IMR-90 (cell line): ENCODE measurements around the gene ATP2B1. TPM values are rescaled to one million over a fixed set of nuclear protein-coding genes. Genes with fewer than 3 reads are reported as not detected.

Source experiments
- ATAC-seq: fragments of 200-7000 bp; cut with Tn5 transposase; 2 replicates; pipeline ENCODE4 v1.9.1; 2020; ENCODE audit warnings: low read depth, mild to moderate bottlenecking, moderate library complexity
- BruUV-seq: library from RNA; stranded (reverse); fragments of 400-500 nt; replicated peaks from 2 replicates; lab custom pipeline; 2021; lab: Mats Ljungman, UMichigan
- CTCF ChIA-PET: fragments of 300-600 bp; formaldehyde crosslinking; extraction: SDS; loops from one replicate; lab custom pipeline; 2021; ENCODE audit warnings: antibody characterized with exemption; lab: Yijun Ruan, JAX
- POLR2A ChIA-PET: fragments of 300-600 bp; sonication (Branson Sonifier 250); formaldehyde crosslinking; loops from one replicate; lab custom pipeline; 2022; ENCODE audit warnings: antibody characterized with exemption; ENCODE audit not compliant: unreplicated experiment; lab: Charles Lee
- DNase-seq: peaks from one replicate; pipeline ENCODE4 v3.0.0; 2013
- H2AFZ ChIP-seq: replicated peaks from 2 replicates; pipeline ENCODE3; 2013; ENCODE audit warnings: low read length, mild to moderate bottlenecking; ENCODE audit not compliant: poor library complexity
- H2AK5ac ChIP-seq: 2 replicates; pipeline ENCODE4 v1.6.1; 2013; ENCODE audit warnings: low read depth, low read length, inconsistent platforms
- H2AK9ac ChIP-seq: replicated peaks from 2 replicates; pipeline ENCODE3; 2013; ENCODE audit warnings: mild to moderate bottlenecking, low read depth, low read length, moderate library complexity; ENCODE audit not compliant: poor library complexity
- H2BK120ac ChIP-seq: 2 replicates; pipeline ENCODE4 v1.6.1; 2013; ENCODE audit warnings: low read depth, low read length, inconsistent platforms
- H2BK15ac ChIP-seq: 3 replicates; pipeline ENCODE4 v1.6.1; 2013; ENCODE audit warnings: low read depth, low read length, inconsistent platforms
- H2BK20ac ChIP-seq: 2 replicates; pipeline ENCODE4 v1.6.1; 2013; ENCODE audit warnings: low read depth, mild to moderate bottlenecking, inconsistent platforms, low read length, moderate library complexity
- H2BK5ac ChIP-seq: 2 replicates; pipeline ENCODE4 v1.6.1; 2013; ENCODE audit warnings: mild to moderate bottlenecking, low read depth, low read length, inconsistent platforms; ENCODE audit not compliant: poor library complexity, severe bottlenecking
- H3K14ac ChIP-seq: replicated peaks from 2 replicates; pipeline ENCODE4 v1.6.1; 2013; ENCODE audit warnings: low read depth, low read length, inconsistent platforms
- H3K18ac ChIP-seq: 2 replicates; pipeline ENCODE4 v1.6.1; 2013; ENCODE audit warnings: low read depth, low read length, control low read depth
- H3K23ac ChIP-seq: 2 replicates; pipeline ENCODE4 v1.6.1; 2013; ENCODE audit warnings: low read depth, low read length, inconsistent platforms
- H3K27ac ChIP-seq: 2 replicates; pipeline ENCODE4 v1.5.1; 2013; ENCODE audit warnings: mild to moderate bottlenecking, control low read depth, low read length; ENCODE audit not compliant: insufficient read depth
- H3K27me3 ChIP-seq: 2 replicates; pipeline ENCODE4 v1.6.1; 2013; ENCODE audit warnings: low read length; ENCODE audit not compliant: control insufficient read depth, insufficient read depth
- H3K36me3 ChIP-seq: 2 replicates; pipeline ENCODE4 v1.6.1; 2013; ENCODE audit warnings: low read length, mixed read lengths; ENCODE audit not compliant: control insufficient read depth, insufficient read depth
- H3K4ac ChIP-seq: 2 replicates; pipeline ENCODE4 v1.6.1; 2013; ENCODE audit warnings: low read depth, low read length, inconsistent platforms
- H3K4me1 ChIP-seq: 2 replicates; pipeline ENCODE4 v1.6.1; 2013; ENCODE audit warnings: low read length, mixed read lengths; ENCODE audit not compliant: control insufficient read depth, insufficient read depth
- H3K4me2 ChIP-seq: 2 replicates; pipeline ENCODE4 v1.6.1; 2013; ENCODE audit warnings: low read depth, mild to moderate bottlenecking, control low read depth, low read length, moderate library complexity
- H3K4me3 ChIP-seq: 2 replicates; pipeline ENCODE4 v1.5.1; 2013; ENCODE audit warnings: low read depth, mild to moderate bottlenecking, control low read depth, low read length, moderate library complexity; ENCODE audit not compliant: insufficient read depth
- H3K56ac ChIP-seq: 2 replicates; pipeline ENCODE4 v1.6.1; 2013; ENCODE audit warnings: low read length, inconsistent platforms; ENCODE audit not compliant: insufficient read depth; ENCODE audit errors: extremely low read depth
- H3K79me1 ChIP-seq, 2 experiments: 2 replicates each; pipeline ENCODE4 v1.6.1; 2013; ENCODE audit warnings: low read length in 2 of 2, inconsistent platforms in 1 of 2, low read depth in 1 of 2
- H3K9ac ChIP-seq: 2 replicates; pipeline ENCODE4 v1.6.1; 2013; ENCODE audit warnings: low read depth, low read length, control low read depth
- H3K9me1 ChIP-seq: 2 replicates; pipeline ENCODE4 v1.6.1; 2013; ENCODE audit warnings: low read length, inconsistent platforms; ENCODE audit not compliant: insufficient read depth
- H3K9me3 ChIP-seq: 2 replicates; pipeline ENCODE4 v1.6.1; 2013; ENCODE audit warnings: low read length; ENCODE audit not compliant: control insufficient read depth, insufficient read depth
- H4K20me1 ChIP-seq: 2 replicates; pipeline ENCODE4 v1.6.1; 2013; ENCODE audit warnings: low read length, inconsistent platforms; ENCODE audit not compliant: insufficient read depth
- H4K5ac ChIP-seq: 2 replicates; pipeline ENCODE4 v1.6.1; 2013; ENCODE audit warnings: mild to moderate bottlenecking, low read depth, low read length, control low read depth
- H4K8ac ChIP-seq, 2 experiments: 2 replicates each; pipeline ENCODE4 v1.6.1; 2013; ENCODE audit warnings: low read depth in 2 of 2, low read length in 2 of 2, control low read depth in 1 of 2, inconsistent platforms in 1 of 2
- H4K91ac ChIP-seq: 2 replicates; pipeline ENCODE4 v1.6.1; 2013; ENCODE audit warnings: low read depth, low read length, inconsistent platforms; ENCODE audit not compliant: insufficient read depth
- BHLHE40 ChIP-seq: fragments of 150-350 bp; IDR thresholded peaks from 2 replicates; pipeline ENCODE4 v1.6.1; 2016; ENCODE audit warnings: mild to moderate bottlenecking, low read depth, low read length
- CEBPB ChIP-seq: IDR thresholded peaks from 2 replicates; pipeline ENCODE4 v1.6.1; 2012; ENCODE audit warnings: low read depth, low read length, improper control_type of control experiment
- CHD1 ChIP-seq: IDR thresholded peaks from 2 replicates; pipeline ENCODE4 v1.6.1; 2012; ENCODE audit warnings: low read depth, low read length, improper control_type of control experiment
- FOS ChIP-seq: fragments of 150-350 bp; IDR thresholded peaks from 2 replicates; pipeline ENCODE4 v1.6.1; 2016; ENCODE audit warnings: low read depth, low read length
- MAFK ChIP-seq: IDR thresholded peaks from 2 replicates; pipeline ENCODE4 v1.6.1; 2012; ENCODE audit warnings: low read depth, low read length, improper control_type of control experiment
- MAZ ChIP-seq: IDR thresholded peaks from 2 replicates; pipeline ENCODE4 v1.6.1; 2012; ENCODE audit warnings: low read depth, mild to moderate bottlenecking, low read length, improper control_type of control experiment, moderate library complexity, borderline replicate concordance
- MXI1 ChIP-seq: IDR thresholded peaks from 2 replicates; pipeline ENCODE4 v1.6.1; 2012; ENCODE audit warnings: low read depth, mild to moderate bottlenecking, low read length, moderate library complexity, borderline replicate concordance
- NFE2L2 ChIP-seq: fragments of 150-350 bp; IDR thresholded peaks from 2 replicates; pipeline ENCODE4 v1.6.1; 2016; ENCODE audit warnings: low read depth, mild to moderate bottlenecking, low read length
- POLR2A ChIP-seq: IDR thresholded peaks from 2 replicates; pipeline ENCODE4 v1.6.1; 2012; ENCODE audit warnings: mild to moderate bottlenecking, low read depth, low read length
- RAD21 ChIP-seq: IDR thresholded peaks from 2 replicates; pipeline ENCODE4 v1.6.1; 2012; ENCODE audit warnings: low read length, improper control_type of control experiment
- RCOR1 ChIP-seq: IDR thresholded peaks from 2 replicates; pipeline ENCODE4 v1.6.1; 2012; ENCODE audit warnings: mild to moderate bottlenecking, low read length, improper control_type of control experiment; ENCODE audit not compliant: insufficient replicate concordance
- RFX5 ChIP-seq: IDR thresholded peaks from 2 replicates; pipeline ENCODE4 v1.8.0; 2012; ENCODE audit warnings: low read depth, mild to moderate bottlenecking, low read length, moderate library complexity
- SMC3 ChIP-seq: fragments of 150-350 bp; IDR thresholded peaks from 2 replicates; pipeline ENCODE4 v1.6.1; 2016; ENCODE audit warnings: low read depth, mild to moderate bottlenecking, antibody characterized with exemption, low read length, moderate library complexity
- WGBS, 2 experiments: methylation state at CpG; one replicate each; pipeline versions ENCODE4 v1.1.5 to v1.1.7; 2013; ENCODE audit warnings: missing lambda C conversion rate in 2 of 2; ENCODE audit not compliant: insufficient read length in 1 of 2; ENCODE audit errors: extremely low coverage in 2 of 2; 5-methylcytosine and 5-hydroxymethylcytosine counted together
- dilution Hi-C: fragments of 300-500 bp; cut with HindIII; formaldehyde crosslinking; loops from one replicate; pipeline ENCODE4 v1.14.3; 2018; ENCODE audit warnings: low sequenced_read_pairs; ENCODE audit not compliant: unreplicated experiment
- in situ Hi-C: fragments of 300-500 bp; cut with MboI; formaldehyde crosslinking; loops from 3 replicates; pipeline ENCODE4 v1.14.3; 2019; ENCODE audit warnings: low sequenced_read_pairs, inconsistent platforms, mixed read lengths
- intact Hi-C: fragments of 100-400 bp; cut with micrococcal nuclease; formaldehyde crosslinking; loops from 2 replicates; pipeline ENCODE4 v1.10.0; 2022
- polyA plus RNA-seq, 3 experiments: library from polyadenylated mRNA; depleted of rRNA; stranded (reverse); fragments of >200 nt; gene quantifications; 2 replicates each; pipeline ENCODE4 v1.2.3, GENCODE V29; 2012; ENCODE audit warnings: low replicate concordance in 1 of 3
- total RNA-seq: library from RNA; depleted of rRNA; stranded (reverse); fragments of >200 nt; gene quantifications from 2 replicates; pipeline ENCODE4 v1.2.3, GENCODE V29; 2012
- TF ChIP-seq, protein P1 (sequence below): fragments of 150-350 bp; IDR thresholded peaks from 2 replicates; pipeline ENCODE4 v1.6.1; 2016; ENCODE audit warnings: low read depth, mild to moderate bottlenecking, low read length, moderate library complexity, borderline replicate concordance
- TF ChIP-seq, protein P2 (sequence below): conservative IDR thresholded peaks from 2 replicates; pipeline ENCODE4 v1.5.1; 2012; ENCODE audit warnings: mild to moderate bottlenecking, low read depth, low read length, improper control_type of control experiment
- TF ChIP-seq, protein P3 (sequence below): fragments of 150-350 bp; IDR thresholded peaks from 2 replicates; pipeline ENCODE4 v1.6.1; 2017; ENCODE audit warnings: mild to moderate bottlenecking, antibody characterized with exemption, low read length, low read depth

Gene ATP2B1
- total and polyA plus RNA-seq, 2 of the 4 experiments (the other 2 are of a cell fraction): 9.9 to 32.6 TPM

DNA sequence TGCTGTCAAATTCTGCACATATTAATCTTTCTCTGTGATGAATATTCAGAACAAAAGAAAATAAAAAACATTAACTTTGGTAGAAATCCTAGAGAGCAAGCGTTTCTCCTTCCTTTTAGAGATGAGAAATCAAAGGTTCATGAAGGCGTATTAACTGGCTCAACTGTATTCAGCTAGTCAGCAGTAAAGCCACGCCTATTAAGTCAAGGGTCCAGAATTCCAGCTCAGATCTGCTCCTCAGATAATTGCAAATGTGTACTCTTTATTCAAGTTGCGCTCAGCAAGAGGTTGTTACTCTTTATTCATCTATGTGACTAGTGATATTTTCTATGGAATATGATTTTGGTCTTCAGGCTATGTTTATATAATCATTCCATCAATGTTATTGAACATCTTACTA, 169.7 kb downstream of the ATP2B1 start:
- no peak for TF ChIP-seq BHLHE40
- no peak for TF ChIP-seq SMC3
- no peak for TF ChIP-seq RFX5
- no peak for TF ChIP-seq NFE2L2
- no peak for TF ChIP-seq FOS
- TF ChIP-seq, protein P1, sequence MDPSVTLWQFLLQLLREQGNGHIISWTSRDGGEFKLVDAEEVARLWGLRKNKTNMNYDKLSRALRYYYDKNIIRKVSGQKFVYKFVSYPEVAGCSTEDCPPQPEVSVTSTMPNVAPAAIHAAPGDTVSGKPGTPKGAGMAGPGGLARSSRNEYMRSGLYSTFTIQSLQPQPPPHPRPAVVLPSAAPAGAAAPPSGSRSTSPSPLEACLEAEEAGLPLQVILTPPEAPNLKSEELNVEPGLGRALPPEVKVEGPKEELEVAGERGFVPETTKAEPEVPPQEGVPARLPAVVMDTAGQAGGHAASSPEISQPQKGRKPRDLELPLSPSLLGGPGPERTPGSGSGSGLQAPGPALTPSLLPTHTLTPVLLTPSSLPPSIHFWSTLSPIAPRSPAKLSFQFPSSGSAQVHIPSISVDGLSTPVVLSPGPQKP: no peak
- TF ChIP-seq RCOR1: no peak
- TF ChIP-seq MAFK: no peak
- TF ChIP-seq MAZ: no peak
- no peak for TF ChIP-seq CHD1
- TF ChIP-seq POLR2A: no peak
- TF ChIP-seq CEBPB: no peak
- TF ChIP-seq, protein P2, sequence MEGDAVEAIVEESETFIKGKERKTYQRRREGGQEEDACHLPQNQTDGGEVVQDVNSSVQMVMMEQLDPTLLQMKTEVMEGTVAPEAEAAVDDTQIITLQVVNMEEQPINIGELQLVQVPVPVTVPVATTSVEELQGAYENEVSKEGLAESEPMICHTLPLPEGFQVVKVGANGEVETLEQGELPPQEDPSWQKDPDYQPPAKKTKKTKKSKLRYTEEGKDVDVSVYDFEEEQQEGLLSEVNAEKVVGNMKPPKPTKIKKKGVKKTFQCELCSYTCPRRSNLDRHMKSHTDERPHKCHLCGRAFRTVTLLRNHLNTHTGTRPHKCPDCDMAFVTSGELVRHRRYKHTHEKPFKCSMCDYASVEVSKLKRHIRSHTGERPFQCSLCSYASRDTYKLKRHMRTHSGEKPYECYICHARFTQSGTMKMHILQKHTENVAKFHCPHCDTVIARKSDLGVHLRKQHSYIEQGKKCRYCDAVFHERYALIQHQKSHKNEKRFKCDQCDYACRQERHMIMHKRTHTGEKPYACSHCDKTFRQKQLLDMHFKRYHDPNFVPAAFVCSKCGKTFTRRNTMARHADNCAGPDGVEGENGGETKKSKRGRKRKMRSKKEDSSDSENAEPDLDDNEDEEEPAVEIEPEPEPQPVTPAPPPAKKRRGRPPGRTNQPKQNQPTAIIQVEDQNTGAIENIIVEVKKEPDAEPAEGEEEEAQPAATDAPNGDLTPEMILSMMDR: no peak
- TF ChIP-seq, protein P3, sequence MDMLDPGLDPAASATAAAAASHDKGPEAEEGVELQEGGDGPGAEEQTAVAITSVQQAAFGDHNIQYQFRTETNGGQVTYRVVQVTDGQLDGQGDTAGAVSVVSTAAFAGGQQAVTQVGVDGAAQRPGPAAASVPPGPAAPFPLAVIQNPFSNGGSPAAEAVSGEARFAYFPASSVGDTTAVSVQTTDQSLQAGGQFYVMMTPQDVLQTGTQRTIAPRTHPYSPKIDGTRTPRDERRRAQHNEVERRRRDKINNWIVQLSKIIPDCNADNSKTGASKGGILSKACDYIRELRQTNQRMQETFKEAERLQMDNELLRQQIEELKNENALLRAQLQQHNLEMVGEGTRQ: no peak
- TF ChIP-seq RAD21: no peak
- TF ChIP-seq MXI1: no peak
- Histone ChIP-seq H3K56ac (no peak overlapping the region), H2AFZ (no peak overlapping the region), H4K5ac (no peak overlapping the region), H3K9ac (no peak overlapping the region), H3K4me1 (no peaks in the 10 kb centered on the region), H3K79me1 (no peaks in the 10 kb centered on the region), H3K4me2 (no peak overlapping the region), H3K9me3 (no peaks in the 10 kb centered on the region), H3K9me1 (peaks cover 5% of the 10 kb centered on the region; the same call in 1 of the 2 replicates), H3K27me3 (no peaks in the 10 kb centered on the region), H2AK9ac (no peak overlapping the region), H4K8ac (no peak overlapping the region), H3K4me3 (no peak overlapping the region), H4K91ac (no peak overlapping the region), H3K27ac (no peak overlapping the region), H2BK15ac (no peak overlapping the region), H2AK5ac (no peak overlapping the region), H2BK5ac (no peak overlapping the region), H3K14ac (no peak overlapping the region), H2BK120ac (no peak overlapping the region), H3K18ac (no peak overlapping the region), H2BK20ac (no peak overlapping the region), H4K20me1 (no peaks in the 10 kb centered on the region), H3K36me3 (no peaks in the 10 kb centered on the region), H3K23ac (no peak overlapping the region), H3K4ac (no peak overlapping the region)
- CTCF ChIA-PET: no interaction called here
- WGBS, 2 experiments: no CpG with 5 or more reads among the region's 4 CpGs
- BruUV-seq: no TSS peak
- ATAC-seq (no peak), DNase-seq (no peak)
- in situ Hi-C loops: no loop called here
- intact Hi-C loops: loop anchor here (1.0 kb wide), 1 partner anchor 471 kb away; no protein-coding TSS in a partner anchor
- dilution Hi-C loops: no loop called here
- POLR2A ChIA-PET: interaction anchor here (0.6 kb wide), 2 partner anchors 28 to 427 kb away, joined by 3 read pairs; no protein-coding TSS in a partner anchor
